Ovary (tissue), 9 donors: Measurements from ENCODE around the gene ANKRD52. TPM values are rescaled to one million over a fixed set of nuclear protein-coding genes. Genes with fewer than 3 reads are reported as not detected.

Experiments used
- DNase-seq, 5 donors: peaks; one replicate each; pipeline ENCODE4 v3.0.0-alpha.2; 2019 to 2020
- H3K27ac ChIP-seq, 2 donors: fragments of 200-600 bp; one replicate each; pipeline versions ENCODE4 v1.5.1 to v1.8.0; 2019 to 2022
- H3K27me3 ChIP-seq: fragments of 200-600 bp; one replicate; pipeline ENCODE4 v1.8.0; 2022
- H3K36me3 ChIP-seq: fragments of 200-600 bp; sonication (generic); one replicate; pipeline ENCODE4 v1.5.1; 2019
- H3K4me1 ChIP-seq: one replicate; pipeline ENCODE4 v1.8.1; 2013; ENCODE audit warnings: mild to moderate bottlenecking, moderate library complexity; ENCODE audit not compliant: insufficient read depth
- H3K4me3 ChIP-seq: fragments of 200-600 bp; sonication (generic); one replicate; pipeline ENCODE4 v1.5.1; 2017
- H3K9me3 ChIP-seq, 2 donors: fragments of 200-600 bp in 1 of 2; sonication (generic) in 1 of 2; one replicate each; pipeline versions ENCODE4 v1.5.1 to v1.8.1; 2013 to 2019; ENCODE audit warnings: mild to moderate bottlenecking in 1 of 2, moderate library complexity in 1 of 2
- CTCF ChIP-seq, 3 donors: fragments of 450-650 bp in 2 of 3; fragments of 200-600 bp in 1 of 3; IDR thresholded peaks; one replicate each; pipeline versions ENCODE4 v1.5.1 to v1.8.0; 2016 to 2022; ENCODE audit warnings: antibody characterized with exemption in 3 of 3, mild to moderate bottlenecking in 1 of 3
- EP300 ChIP-seq: sonication (generic); formaldehyde crosslinking; IDR thresholded peaks from one replicate; pipeline ENCODE4 v1.6.1; 2017; ENCODE audit warnings: antibody characterized with exemption
- POLR2A ChIP-seq: fragments of 450-650 bp; IDR thresholded peaks from one replicate; pipeline ENCODE4 v1.6.1; 2017; ENCODE audit warnings: antibody characterized with exemption, mild to moderate bottlenecking, moderate library complexity
- WGBS, 3 donors: extraction: QIAGEN DNeasy Blood & Tissue Kit in 1 of 3; methylation state at CpG; one replicate each; pipeline versions ENCODE4 v1.1.5 to v1.1.7; 2013 to 2017; 5-methylcytosine and 5-hydroxymethylcytosine counted together
- intact Hi-C, 4 donors: fragments of 100-400 bp; cut with DNase I; formaldehyde crosslinking; loops; one replicate each; pipeline versions ENCODE4 v1.11.0 to v1.15.1; 2022 to 2023
- polyA plus RNA-seq, 2 donors: library from polyadenylated mRNA; stranded (reverse); fragments of 200-250 nt in 1 of 2; fragments of 350-450 nt in 1 of 2; fragmentation: Illumina TruSeq in 1 of 2; extraction: RNeasy Lipid Tissue Mini Kit (QIAGEN cat#74804) in 1 of 2; gene quantifications; one replicate each; pipeline ENCODE4 v1.2.3, GENCODE V29; 2013 to 2014
- total RNA-seq, 7 donors: library from RNA; depleted of rRNA in 2 of 7; stranded (reverse); fragments of >200 nt in 2 of 7; fragmentation: NEBNext Ultra II Directional in 3 of 7; extraction: Animal tissue kit (Norgen Biotek cat#: 25700) in 3 of 7; gene quantifications; one replicate each; pipeline versions ENCODE4 v1.1.0 to v1.2.4, GENCODE V29; 2016 to 2023
- donor health status: DM: no; HTN: no; CAD: no; lungs with moderate emphysema.
- donor health status: DM: no; HTN: no; CAD: no.
- donor health status: Bipolar disorder and iron deficiency.
- donor health status: DM: yes; HTN: yes; CAD: no.
- donor health status: DM: no; HTN: no; CAD: no.
- donor health status: DM: yes; HTN: yes; CAD: no.

Gene ANKRD52
- total and polyA plus RNA-seq, 9 donors, result 9.1 to 37.7 (median 26.2) TPM

- no peaks in the 10 kb centered on the region for H3K9me3 ChIP-seq
- H3K27me3 ChIP-seq, result no peaks in the 10 kb centered on the region
- no peak for TF ChIP-seq EP300
- no peak for TF ChIP-seq CTCF (IDR thresholded peaks at IDR 0.05)
- TF ChIP-seq POLR2A, result no peak
- no peak for DNase-seq
- H3K36me3 ChIP-seq, result no peaks in the 10 kb centered on the region
- intact Hi-C loops, result no loop called here
- no peak overlapping the region for H3K27ac ChIP-seq
- peaks cover 4% of the 10 kb centered on the region for H3K4me1 ChIP-seq
- H3K4me3 ChIP-seq, result peak overlapping the region; percentile 88
- 45 to 50% (median 46%) methylated on average over 8 of the region's 8 CpGs for WGBS, 3 donors
Observed at GRCh38 chr12:56257071-56257470, 1.1 kb downstream of the ANKRD52 start.

- Histone ChIP-seq H3K27ac (peak overlapping the region in 1 of 2 donors; percentile 25), H3K36me3 (peaks cover 2% of the 10 kb centered on the region)
Observed at GRCh38 chr12:56256326-56256960, 1.7 kb downstream of the ANKRD52 start.

GRCh38 chr12:56255671-56256070 lies 2.5 kb downstream of the ANKRD52 start:
- TF ChIP-seq EP300, result no peak
- TF ChIP-seq POLR2A, result no peak
- no peak for TF ChIP-seq CTCF (IDR thresholded peaks at IDR 0.05)
- intact Hi-C loops, result no loop called here
- Histone ChIP-seq H3K4me3 (no peak overlapping the region), H3K36me3 (peaks cover 2% of the 10 kb centered on the region), H3K27ac (no peak overlapping the region), H3K4me1 (peaks cover 4% of the 10 kb centered on the region), H3K27me3 (no peaks in the 10 kb centered on the region), H3K9me3 (no peaks in the 10 kb centered on the region)
- no peak for DNase-seq
- WGBS, 3 donors, result 82 to 85% (median 84%) methylated on average over 7 of the region's 7 CpGs

More at GRCh38 chr12:56256326-56256960, 1.7 kb downstream of the ANKRD52 start:
- H3K27me3 ChIP-seq, result no peaks in the 10 kb centered on the region
- intact Hi-C loops, result no loop called here
- no peak for DNase-seq
- H3K4me1 ChIP-seq, result peaks cover 4% of the 10 kb centered on the region
- no peak for TF ChIP-seq CTCF (IDR thresholded peaks at IDR 0.05)
- TF ChIP-seq POLR2A, result no peak
- TF ChIP-seq EP300, result no peak
- H3K4me3 ChIP-seq, result no peak overlapping the region
- WGBS, 3 donors, result 23 to 29% (median 26%) methylated on average over 4 of the region's 4 CpGs
- H3K9me3 ChIP-seq, result no peaks in the 10 kb centered on the region

- intact Hi-C loops, result no loop called here
- no peak for TF ChIP-seq POLR2A
- TF ChIP-seq CTCF (IDR thresholded peaks at IDR 0.05), result no peak
- TF ChIP-seq EP300, result no peak
- H3K9me3 ChIP-seq, result no peaks in the 10 kb centered on the region
- no peak overlapping the region for H3K4me3 ChIP-seq
- H3K4me1 ChIP-seq, result peaks cover 4% of the 10 kb centered on the region
- no peaks in the 10 kb centered on the region for H3K27me3 ChIP-seq
- 89 to 92% (median 92%) methylated on average over 11 of the region's 11 CpGs for WGBS, 3 donors
- no peak for DNase-seq
- H3K36me3 ChIP-seq, result peaks cover 2% of the 10 kb centered on the region
- H3K27ac ChIP-seq, result no peak overlapping the region
Observed at GRCh38 chr12:56253091-56253490, 5.1 kb downstream of the ANKRD52 start.
